Uterus (tissue), 2 donors: ENCODE data around the gene ZNF785.

Source experiments
- POLR2A ChIP-seq, 2 donors: fragments of 450-650 bp; IDR thresholded peaks; one replicate each; pipeline ENCODE4 v1.6.1; 2016; ENCODE audit warnings: antibody characterized with exemption in 2 of 2, mild to moderate bottlenecking in 1 of 2, moderate library complexity in 1 of 2
- TF ChIP-seq, protein P1 (sequence below), 4 experiments: fragments of 200-600 bp in 2 of 4; fragments of 450-650 bp in 2 of 4; sonication (generic) in 2 of 4; IDR thresholded peaks; one replicate each; pipeline ENCODE4 v1.5.1; 2016 to 2019; ENCODE audit warnings: antibody characterized with exemption in 4 of 4, mild to moderate bottlenecking in 2 of 4, moderate library complexity in 1 of 4

DNA sequence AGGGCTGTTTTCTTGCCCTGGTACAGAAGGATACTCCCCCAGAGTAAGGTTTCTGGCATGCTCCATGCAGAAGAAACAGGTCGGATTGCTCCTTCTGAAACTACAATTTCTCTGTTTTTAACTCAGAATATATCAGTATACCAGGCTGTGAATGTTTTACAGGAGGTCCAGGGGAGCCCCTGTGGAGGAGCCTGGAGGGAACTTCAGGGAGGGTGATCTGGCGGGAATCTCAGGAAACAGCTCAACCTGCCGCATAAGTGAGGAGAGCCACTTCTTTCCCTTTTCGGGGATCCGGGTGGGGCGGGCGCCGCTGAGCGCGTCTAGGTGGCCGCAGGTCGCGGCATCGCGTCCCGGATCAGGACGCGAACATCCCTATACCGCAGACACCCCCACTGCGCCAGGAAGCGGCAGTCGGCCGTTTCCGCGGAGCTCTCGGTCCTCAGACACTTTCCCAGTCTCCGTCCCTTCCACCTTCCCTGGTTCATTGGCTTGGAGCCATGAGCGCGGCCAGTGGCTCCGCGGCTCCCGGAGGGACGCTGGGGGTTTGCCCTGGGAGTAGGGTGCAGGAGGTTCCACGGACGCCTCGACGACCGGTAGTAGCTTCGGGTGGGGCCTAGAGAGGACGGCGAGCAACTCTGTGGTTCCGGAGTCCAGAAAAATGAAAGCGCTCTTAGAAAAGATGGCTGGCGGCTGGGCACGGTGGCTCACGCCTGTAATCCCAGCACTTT is 24.2 kb downstream of the ZNF785 start:
- TF ChIP-seq, protein P1, sequence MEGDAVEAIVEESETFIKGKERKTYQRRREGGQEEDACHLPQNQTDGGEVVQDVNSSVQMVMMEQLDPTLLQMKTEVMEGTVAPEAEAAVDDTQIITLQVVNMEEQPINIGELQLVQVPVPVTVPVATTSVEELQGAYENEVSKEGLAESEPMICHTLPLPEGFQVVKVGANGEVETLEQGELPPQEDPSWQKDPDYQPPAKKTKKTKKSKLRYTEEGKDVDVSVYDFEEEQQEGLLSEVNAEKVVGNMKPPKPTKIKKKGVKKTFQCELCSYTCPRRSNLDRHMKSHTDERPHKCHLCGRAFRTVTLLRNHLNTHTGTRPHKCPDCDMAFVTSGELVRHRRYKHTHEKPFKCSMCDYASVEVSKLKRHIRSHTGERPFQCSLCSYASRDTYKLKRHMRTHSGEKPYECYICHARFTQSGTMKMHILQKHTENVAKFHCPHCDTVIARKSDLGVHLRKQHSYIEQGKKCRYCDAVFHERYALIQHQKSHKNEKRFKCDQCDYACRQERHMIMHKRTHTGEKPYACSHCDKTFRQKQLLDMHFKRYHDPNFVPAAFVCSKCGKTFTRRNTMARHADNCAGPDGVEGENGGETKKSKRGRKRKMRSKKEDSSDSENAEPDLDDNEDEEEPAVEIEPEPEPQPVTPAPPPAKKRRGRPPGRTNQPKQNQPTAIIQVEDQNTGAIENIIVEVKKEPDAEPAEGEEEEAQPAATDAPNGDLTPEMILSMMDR (IDR thresholded peaks at IDR 0.05): no peak
- no peak for TF ChIP-seq POLR2A (IDR thresholded peaks at IDR 0.05)
